HG03066 (cell line): ENCODE data around the gene ACYP2.
"Not testable (repeated sequence)": the region's sequence is repeated elsewhere in the genome, so short reads cannot be mapped to it uniquely, and the experiment has no call there.

Experiments used
- ATAC-seq: cut with Tn5 transposase; IDR thresholded peaks from one replicate; pipeline ENCODE4 v1.9.1; 2021; ENCODE audit warnings: low read depth; ENCODE audit not compliant: unreplicated experiment

The ACYP2 gene

GRCh38 chr2:54308186-54308585 lies 192.8 kb downstream of the ACYP2 start:
- no peak for ATAC-seq

- no peak for ATAC-seq
Measured at GRCh38 chr2:54308782-54309181, 193.4 kb downstream of the ACYP2 start.

GRCh38 chr2:54310311-54310710 lies 194.9 kb downstream of the ACYP2 start:
- ATAC-seq, result no peak

- ATAC-seq, result no peak
Measured at GRCh38 chr2:54310961-54311360, 195.5 kb downstream of the ACYP2 start.

GRCh38 chr2:54313147-54313546 lies 197.7 kb downstream of the ACYP2 start:
- no peak for ATAC-seq

- no peak for ATAC-seq
Measured at GRCh38 chr2:54317973-54318372, 202.6 kb downstream of the ACYP2 start.

GRCh38 chr2:54318821-54319220 lies 203.4 kb downstream of the ACYP2 start:
- no peak for ATAC-seq

GRCh38 chr2:54321047-54321446 lies 205.6 kb downstream of the ACYP2 start:
- ATAC-seq, result no peak

- not testable (repeated sequence) for ATAC-seq
Measured at GRCh38 chr2:54324517-54324916, 209.1 kb downstream of the ACYP2 start.

GRCh38 chr2:54325148-54325547 lies 209.7 kb downstream of the ACYP2 start:
- no peak for ATAC-seq

GRCh38 chr2:54329482-54330161 lies 214.2 kb downstream of the ACYP2 start:
- ATAC-seq, result no peak

- ATAC-seq, result peak; percentile 96
Measured at GRCh38 chr2:54330162-54330925, 214.9 kb downstream of the ACYP2 start.

- ATAC-seq, result peak; percentile 16
Measured at GRCh38 chr2:54330926-54331835, 215.8 kb downstream of the ACYP2 start.

GRCh38 chr2:54332386-54332785 lies 217.0 kb downstream of the ACYP2 start:
- ATAC-seq, result no peak

GRCh38 chr2:54336136-54336976 lies 220.9 kb downstream of the ACYP2 start:
- no peak for ATAC-seq

- ATAC-seq, result no peak
Measured at GRCh38 chr2:54336977-54337255, 221.5 kb downstream of the ACYP2 start.

GRCh38 chr2:54341656-54342055 lies 226.2 kb downstream of the ACYP2 start:
- ATAC-seq, result no peak

GRCh38 chr2:54342603-54343002 lies 227.2 kb downstream of the ACYP2 start:
- no peak for ATAC-seq

GRCh38 chr2:54347622-54348021 lies 232.2 kb downstream of the ACYP2 start:
- ATAC-seq, result no peak

GRCh38 chr2:54348646-54349045 lies 233.2 kb downstream of the ACYP2 start:
- ATAC-seq, result no peak
